Neural cell (in vitro differentiated cells): ENCODE measurements around the gene TRIM8. TPM values are rescaled to one million over a fixed set of nuclear protein-coding genes. Genes with fewer than 3 reads are reported as not detected.

Experiments used
- H2AFZ ChIP-seq: fragments of 200-600, 300-800 bp; sonication (generic), shearing (Covaris generic); 2 replicates; pipeline ENCODE4 v1.6.0; 2014; ENCODE audit warnings: low read depth, mild to moderate bottlenecking, antibody characterized with exemption, low read length, moderate library complexity
- H3F3A ChIP-seq: fragments of 200-600 bp; shearing (Covaris generic); 2 replicates; pipeline ENCODE4 v1.6.1; 2016; ENCODE audit warnings: mild to moderate bottlenecking, moderate library complexity, mixed read lengths, antibody characterized with exemption, low read length; ENCODE audit not compliant: insufficient read depth, poor library complexity, severe bottlenecking
- H3K27ac ChIP-seq: fragments of 200-600, 300-800 bp; sonication (generic), shearing (Covaris generic); 2 replicates; pipeline ENCODE4 v1.5.1; 2014; ENCODE audit warnings: mild to moderate bottlenecking, low read length, moderate library complexity
- H3K27me3 ChIP-seq: fragments of 300-800, 200-600 bp; sonication (generic), shearing (Covaris generic); 2 replicates; pipeline ENCODE4 v1.6.0; 2014; ENCODE audit warnings: mild to moderate bottlenecking, low read depth, low read length, moderate library complexity; ENCODE audit not compliant: insufficient read depth
- H3K36me3 ChIP-seq: fragments of 300-800, 200-600 bp; sonication (generic), shearing (Covaris generic); 2 replicates; pipeline ENCODE4 v1.5.1; 2014; ENCODE audit warnings: mild to moderate bottlenecking, antibody characterized with exemption, low read length, moderate library complexity; ENCODE audit not compliant: insufficient read depth
- H3K4me2 ChIP-seq: fragments of 300-800, 200-600 bp; sonication (generic), shearing (Covaris generic); 2 replicates; pipeline ENCODE4 v1.6.0; 2014; ENCODE audit warnings: mild to moderate bottlenecking, low read length
- H3K4me3 ChIP-seq: fragments of 300-800, 200-600 bp; sonication (generic), shearing (Covaris generic); 2 replicates; pipeline ENCODE4 v1.5.1; 2014; ENCODE audit warnings: mild to moderate bottlenecking, low read length, moderate library complexity
- H3K79me2 ChIP-seq: fragments of 200-600 bp; shearing (Covaris generic); replicated peaks from 2 replicates; pipeline ENCODE4 v1.6.0; 2014; ENCODE audit warnings: mild to moderate bottlenecking, low read length, moderate library complexity; ENCODE audit not compliant: insufficient read depth
- H3K9ac ChIP-seq: fragments of 300-800, 200-600 bp; sonication (generic), shearing (Covaris generic); 2 replicates; pipeline ENCODE4 v1.6.1; 2016; ENCODE audit warnings: mild to moderate bottlenecking, low read length, mixed read lengths
- H3K9me2 ChIP-seq: fragments of 200-600 bp; shearing (Covaris generic); 2 replicates; pipeline ENCODE4 v1.6.1; 2016; ENCODE audit warnings: mild to moderate bottlenecking, low read length, mixed read lengths; ENCODE audit not compliant: insufficient read depth
- H3K9me3 ChIP-seq: fragments of 200-600, 300-800 bp; sonication (generic), shearing (Covaris generic); 2 replicates; pipeline ENCODE4 v1.6.1; 2016; ENCODE audit warnings: mild to moderate bottlenecking, mixed run types, low read length, moderate library complexity, mixed read lengths
- H4K20me1 ChIP-seq: fragments of 200-600 bp; shearing (Covaris generic); 2 replicates; pipeline ENCODE4 v1.6.1; 2016; ENCODE audit warnings: mild to moderate bottlenecking, mixed run types; ENCODE audit not compliant: insufficient read depth
- CTCF ChIP-seq: fragments of 450-650 bp; IDR thresholded peaks from 2 replicates; pipeline ENCODE4 v1.5.1; 2014; ENCODE audit warnings: antibody characterized with exemption, mild to moderate bottlenecking, moderate library complexity; ENCODE audit not compliant: poor library complexity, severe bottlenecking
- EP300 ChIP-seq: fragments of 450-650 bp; conservative IDR thresholded peaks from 2 replicates; pipeline ENCODE4 v1.6.1; 2014; ENCODE audit warnings: antibody characterized with exemption, mild to moderate bottlenecking, moderate library complexity; ENCODE audit not compliant: poor library complexity, severe bottlenecking
- EZH2 ChIP-seq: fragments of 200-600, 300-800 bp; shearing (Covaris generic), sonication (generic); IDR thresholded peaks from 2 replicates; pipeline ENCODE4 v1.6.1; 2014; ENCODE audit warnings: antibody characterized with exemption, low read length, borderline replicate concordance, mild to moderate bottlenecking; ENCODE audit not compliant: insufficient read depth, poor library complexity, severe bottlenecking
- MXI1 ChIP-seq: fragments of 450-650 bp; conservative IDR thresholded peaks from 2 replicates; pipeline ENCODE4 v1.6.1; 2014; ENCODE audit warnings: antibody characterized with exemption, mild to moderate bottlenecking; ENCODE audit not compliant: poor library complexity, severe bottlenecking
- POLR2AphosphoS5 ChIP-seq: IDR thresholded peaks from 2 replicates; pipeline ENCODE4 v1.6.1; 2012
- RAD21 ChIP-seq: fragments of 450-650 bp; conservative IDR thresholded peaks from 2 replicates; pipeline ENCODE4 v1.6.1; 2014; ENCODE audit warnings: antibody characterized with exemption, mild to moderate bottlenecking, moderate library complexity
- REST ChIP-seq: IDR thresholded peaks from 2 replicates; pipeline ENCODE4 v1.6.1; 2012; ENCODE audit warnings: borderline replicate concordance
- SMC3 ChIP-seq: fragments of 450-650 bp; conservative IDR thresholded peaks from 2 replicates; pipeline ENCODE4 v1.6.1; 2014; ENCODE audit warnings: antibody characterized with exemption, mild to moderate bottlenecking, moderate library complexity; ENCODE audit not compliant: poor library complexity
- TAF1 ChIP-seq: IDR thresholded peaks from 2 replicates; pipeline ENCODE4 v1.6.1; 2012; ENCODE audit warnings: low read depth
- polyA plus RNA-seq: library from polyadenylated mRNA; depleted of rRNA; stranded (reverse); fragments of >200 nt; gene quantifications from 2 replicates; pipeline ENCODE4 v1.2.3, GENCODE V29; 2014

Gene TRIM8
- polyA plus RNA-seq, 1 donor from 2014 or later = 47.5 TPM

GRCh38 chr10:102674566-102674965 lies 30.3 kb downstream of the TRIM8 start:
- Histone ChIP-seq H3K79me2 (no peaks in the 10 kb centered on the region), H4K20me1 (no peaks in the 10 kb centered on the region), H3F3A (peaks cover 5% of the 10 kb centered on the region), H3K27ac (peak overlapping the region; percentile 95), H3K9ac (peak overlapping the region; percentile 76), H3K27me3 (no peaks in the 10 kb centered on the region), H3K4me3 (peak overlapping the region; percentile 61), H3K36me3 (no peaks in the 10 kb centered on the region), H2AFZ (peak overlapping the region; percentile 16), H3K9me2 (no peaks in the 10 kb centered on the region), H3K9me3 (no peaks in the 10 kb centered on the region), H3K4me2 (peak overlapping the region; percentile 81)
- no peak for TF ChIP-seq MXI1
- TF ChIP-seq POLR2AphosphoS5 = no peak
- no peak for TF ChIP-seq CTCF
- peak; percentile 15 for TF ChIP-seq RAD21
- TF ChIP-seq SMC3 = no peak
- no peak for TF ChIP-seq EP300

- no peaks in the 10 kb centered on the region for H3K79me2 ChIP-seq
- H2AFZ ChIP-seq = no peak overlapping the region
- H3K9ac ChIP-seq = peak overlapping the region; percentile 76
- H3K36me3 ChIP-seq = no peaks in the 10 kb centered on the region
- peak overlapping the region; percentile 61 for H3K4me3 ChIP-seq
- H3K9me2 ChIP-seq = no peaks in the 10 kb centered on the region
- peaks cover 5% of the 10 kb centered on the region for H3F3A ChIP-seq
- H3K4me2 ChIP-seq = peak overlapping the region; percentile 81
- H3K27me3 ChIP-seq = no peaks in the 10 kb centered on the region
- H3K27ac ChIP-seq = peak overlapping the region; percentile 95
- no peaks in the 10 kb centered on the region for H3K9me3 ChIP-seq
- no peaks in the 10 kb centered on the region for H4K20me1 ChIP-seq
- no peak for TF ChIP-seq CTCF
- peak; percentile 6 for TF ChIP-seq SMC3
Observed at GRCh38 chr10:102675011-102675665, 30.9 kb downstream of the TRIM8 start.

- TF ChIP-seq EZH2 (no peak), SMC3 (peak; percentile 3), CTCF (no peak), RAD21 (no peak), POLR2AphosphoS5 (peak; percentile 17), REST (no peak), EP300 (no peak), TAF1 (no peak), MXI1 (no peak)
- Histone ChIP-seq H3K4me3 (peak overlapping the region; percentile 61), H3K4me2 (peak overlapping the region; percentile 81), H3K9ac (peak overlapping the region; percentile 76), H3K9me3 (no peaks in the 10 kb centered on the region), H3K36me3 (peaks cover 5% of the 10 kb centered on the region), H3K27me3 (no peaks in the 10 kb centered on the region), H4K20me1 (no peaks in the 10 kb centered on the region), H3K79me2 (no peaks in the 10 kb centered on the region), H3K9me2 (no peaks in the 10 kb centered on the region), H2AFZ (no peak overlapping the region), H3K27ac (peak overlapping the region; percentile 95), H3F3A (peaks cover 5% of the 10 kb centered on the region)
Observed at GRCh38 chr10:102675666-102676533, 31.6 kb downstream of the TRIM8 start.
